Sigmoid colon (tissue), 7 donors: ENCODE data around the gene CDC25B. TPM values are rescaled to one million over a fixed set of nuclear protein-coding genes. Genes with fewer than 3 reads are reported as not detected.

Source experiments
- DNase-seq: peaks from one replicate; pipeline ENCODE4 v3.0.0-alpha.2; 2019
- H3K27ac ChIP-seq, 4 donors: fragments of 200-600 bp; sonication (generic); one replicate each; pipeline ENCODE4 v1.5.1; 2016 to 2019; ENCODE audit warnings: mild to moderate bottlenecking in 1 of 4
- H3K27me3 ChIP-seq, 3 donors: fragments of 200-600 bp; sonication (generic); one replicate each; pipeline ENCODE4 v1.5.1; 2019; ENCODE audit warnings: mild to moderate bottlenecking in 1 of 3
- H3K36me3 ChIP-seq, 4 donors: fragments of 200-600 bp; sonication (generic); one replicate each; pipeline ENCODE4 v1.5.1; 2016 to 2019
- H3K4me1 ChIP-seq, 4 donors: fragments of 200-600 bp; sonication (generic); one replicate each; pipeline ENCODE4 v1.5.1; 2017 to 2019
- H3K4me3 ChIP-seq, 4 donors: fragments of 200-600 bp; sonication (generic); one replicate each; pipeline ENCODE4 v1.5.1; 2017 to 2019; ENCODE audit warnings: mild to moderate bottlenecking in 2 of 4, moderate library complexity in 1 of 4
- H3K9me3 ChIP-seq, 4 donors: fragments of 200-600 bp in 3 of 4; sonication (generic) in 3 of 4; one replicate each; pipeline versions ENCODE4 v1.5.1 to v1.6.1; 2013 to 2019
- EP300 ChIP-seq, 4 donors: sonication (generic); formaldehyde crosslinking; IDR thresholded peaks; one replicate each; pipeline ENCODE4 v1.6.1; 2017; ENCODE audit warnings: antibody characterized with exemption in 4 of 4
- POLR2A ChIP-seq, 2 donors: fragments of 450-650 bp; IDR thresholded peaks; one replicate each; pipeline ENCODE4 v1.6.1; 2016; ENCODE audit warnings: antibody characterized with exemption in 2 of 2, mild to moderate bottlenecking in 2 of 2, moderate library complexity in 2 of 2
- POLR2AphosphoS5 ChIP-seq, 4 donors: sonication (generic); formaldehyde crosslinking; IDR thresholded peaks; one replicate each; pipeline ENCODE4 v1.6.1; 2017; ENCODE audit warnings: antibody characterized with exemption in 4 of 4
- WGBS, 2 donors: extraction: QIAGEN DNeasy Blood & Tissue Kit; methylation state at CpG; one replicate each; pipeline ENCODE4 v1.1.7; 2013; 5-methylcytosine and 5-hydroxymethylcytosine counted together
- intact Hi-C: fragments of 100-400 bp; cut with DNase I; formaldehyde crosslinking; loops from one replicate; pipeline ENCODE4 v1.15.1; 2023
- polyA plus RNA-seq, 3 donors: library from polyadenylated mRNA; stranded (reverse); fragments of 200-250 nt; gene quantifications; one replicate each; pipeline ENCODE4 v1.2.3, GENCODE V29; 2013
- total RNA-seq, 4 donors: library from RNA; depleted of rRNA; stranded (reverse); fragments of >200 nt; gene quantifications; one replicate each; pipeline ENCODE4 v1.1.0, GENCODE V29; 2016
- TF ChIP-seq, protein P1 (sequence below), 4 experiments: fragments of 450-650 bp in 3 of 4; fragments of 200-600 bp in 1 of 4; IDR thresholded peaks; one replicate each; pipeline ENCODE4 v1.5.1; 2016 to 2019; ENCODE audit warnings: antibody characterized with exemption in 4 of 4, mild to moderate bottlenecking in 3 of 4, moderate library complexity in 2 of 4
- donor health status: healthy with polysubstance abuse.
- donor health status: Bipolar disorder and iron deficiency.
- donor health status: healthy.

Gene CDC25B
- total and polyA plus RNA-seq, 7 donors = 12.5 to 65.8 (median 21.8) TPM

DNA sequence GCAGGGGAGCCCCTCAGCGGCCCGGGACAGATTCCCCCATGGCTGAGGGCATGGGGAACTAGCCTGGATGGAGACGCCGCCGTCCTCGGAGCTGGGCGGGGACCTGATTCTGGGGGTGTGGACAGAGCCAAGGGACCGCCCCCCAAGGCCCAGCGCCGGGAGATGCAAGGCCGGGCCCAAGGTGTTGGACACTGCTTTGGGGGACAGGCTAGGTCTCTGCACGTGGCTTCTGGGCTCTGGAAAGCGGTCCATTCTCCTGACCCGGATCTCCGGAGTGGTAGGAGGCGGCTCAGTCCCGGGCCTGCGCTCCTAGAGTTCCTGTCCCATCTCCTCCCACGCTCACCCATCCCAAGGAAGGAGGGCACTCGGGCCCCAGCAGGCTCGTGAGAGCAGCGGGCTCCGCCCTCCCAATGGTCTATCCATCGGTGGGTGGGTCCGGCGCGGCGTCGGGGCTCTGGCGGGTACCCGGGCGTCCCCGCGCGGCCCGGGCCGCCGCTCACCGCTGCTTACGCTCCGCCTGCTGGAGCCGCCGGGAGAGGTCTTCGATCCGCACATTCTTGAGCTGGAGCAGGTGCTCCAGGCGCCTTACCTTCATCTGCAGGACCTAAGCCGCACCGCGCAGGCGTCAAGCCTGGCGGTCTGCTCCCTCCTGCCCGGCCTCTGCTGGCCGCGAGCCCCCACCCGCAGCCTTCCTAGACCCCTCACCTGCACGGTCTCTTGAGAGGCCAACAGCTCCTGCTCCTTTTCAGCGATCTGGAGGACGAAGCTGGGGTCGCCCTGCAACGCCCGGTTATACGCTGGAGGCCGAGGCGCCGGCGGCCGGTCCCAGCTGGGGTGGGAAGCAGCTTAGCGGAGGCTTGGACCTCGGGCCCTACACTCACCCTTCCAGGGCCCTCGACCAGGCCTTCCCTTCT is 18.1 kb upstream of the CDC25B start:
- 2% methylated on average over 70 of the region's 70 CpGs for WGBS, 2 donors
- peak; percentile 90 for DNase-seq

DNA sequence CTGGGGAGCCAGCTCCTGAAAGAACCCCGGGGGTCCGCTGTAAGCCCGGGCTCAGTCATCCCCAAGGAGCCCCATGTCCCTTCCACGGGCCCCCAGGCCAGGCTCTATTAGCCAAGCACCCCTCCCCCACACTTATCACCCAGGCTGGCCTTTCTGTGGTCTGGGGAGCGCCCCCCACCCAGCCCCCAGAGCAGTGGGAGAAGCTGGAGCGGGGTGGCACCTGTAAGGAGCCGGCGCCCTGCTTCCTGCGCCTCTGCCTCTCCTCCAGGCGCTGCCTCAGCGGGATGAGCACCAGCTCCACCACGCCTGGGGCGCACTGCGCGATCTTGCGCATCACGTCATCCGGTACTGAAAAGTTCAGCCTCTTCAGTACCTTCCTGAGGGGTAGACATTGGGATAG is 17.1 kb upstream of the CDC25B start:
- no peak for DNase-seq
- TF ChIP-seq, protein P1, sequence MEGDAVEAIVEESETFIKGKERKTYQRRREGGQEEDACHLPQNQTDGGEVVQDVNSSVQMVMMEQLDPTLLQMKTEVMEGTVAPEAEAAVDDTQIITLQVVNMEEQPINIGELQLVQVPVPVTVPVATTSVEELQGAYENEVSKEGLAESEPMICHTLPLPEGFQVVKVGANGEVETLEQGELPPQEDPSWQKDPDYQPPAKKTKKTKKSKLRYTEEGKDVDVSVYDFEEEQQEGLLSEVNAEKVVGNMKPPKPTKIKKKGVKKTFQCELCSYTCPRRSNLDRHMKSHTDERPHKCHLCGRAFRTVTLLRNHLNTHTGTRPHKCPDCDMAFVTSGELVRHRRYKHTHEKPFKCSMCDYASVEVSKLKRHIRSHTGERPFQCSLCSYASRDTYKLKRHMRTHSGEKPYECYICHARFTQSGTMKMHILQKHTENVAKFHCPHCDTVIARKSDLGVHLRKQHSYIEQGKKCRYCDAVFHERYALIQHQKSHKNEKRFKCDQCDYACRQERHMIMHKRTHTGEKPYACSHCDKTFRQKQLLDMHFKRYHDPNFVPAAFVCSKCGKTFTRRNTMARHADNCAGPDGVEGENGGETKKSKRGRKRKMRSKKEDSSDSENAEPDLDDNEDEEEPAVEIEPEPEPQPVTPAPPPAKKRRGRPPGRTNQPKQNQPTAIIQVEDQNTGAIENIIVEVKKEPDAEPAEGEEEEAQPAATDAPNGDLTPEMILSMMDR (IDR thresholded peaks at IDR 0.05) = no peak
- no peak for TF ChIP-seq POLR2AphosphoS5 (IDR thresholded peaks at IDR 0.05)
- no peak for TF ChIP-seq EP300 (IDR thresholded peaks at IDR 0.05)
- no peak for TF ChIP-seq POLR2A (IDR thresholded peaks at IDR 0.05)
- intact Hi-C loops = no loop called here

More for the DNA sequence above, 18.1 kb upstream of the CDC25B start:
- TF ChIP-seq EP300 (IDR thresholded peaks at IDR 0.05) = no peak
- no peak for TF ChIP-seq POLR2AphosphoS5 (IDR thresholded peaks at IDR 0.05)
- TF ChIP-seq POLR2A (IDR thresholded peaks at IDR 0.05) = no peak
- TF ChIP-seq, protein P1 (IDR thresholded peaks at IDR 0.05) = no peak
- intact Hi-C loops = no loop called here
- Histone ChIP-seq H3K27ac (peak overlapping the region; percentile 24 to 54 (median 48)), H3K9me3 (no peaks in the 10 kb centered on the region), H3K4me1 (peaks cover 0 to 36% (median 24%) of the 10 kb centered on the region in 4 donors), H3K4me3 (peak overlapping the region; percentile 36 to 59 (median 48)), H3K36me3 (no peaks in the 10 kb centered on the region), H3K27me3 (no peaks in the 10 kb centered on the region)

DNA sequence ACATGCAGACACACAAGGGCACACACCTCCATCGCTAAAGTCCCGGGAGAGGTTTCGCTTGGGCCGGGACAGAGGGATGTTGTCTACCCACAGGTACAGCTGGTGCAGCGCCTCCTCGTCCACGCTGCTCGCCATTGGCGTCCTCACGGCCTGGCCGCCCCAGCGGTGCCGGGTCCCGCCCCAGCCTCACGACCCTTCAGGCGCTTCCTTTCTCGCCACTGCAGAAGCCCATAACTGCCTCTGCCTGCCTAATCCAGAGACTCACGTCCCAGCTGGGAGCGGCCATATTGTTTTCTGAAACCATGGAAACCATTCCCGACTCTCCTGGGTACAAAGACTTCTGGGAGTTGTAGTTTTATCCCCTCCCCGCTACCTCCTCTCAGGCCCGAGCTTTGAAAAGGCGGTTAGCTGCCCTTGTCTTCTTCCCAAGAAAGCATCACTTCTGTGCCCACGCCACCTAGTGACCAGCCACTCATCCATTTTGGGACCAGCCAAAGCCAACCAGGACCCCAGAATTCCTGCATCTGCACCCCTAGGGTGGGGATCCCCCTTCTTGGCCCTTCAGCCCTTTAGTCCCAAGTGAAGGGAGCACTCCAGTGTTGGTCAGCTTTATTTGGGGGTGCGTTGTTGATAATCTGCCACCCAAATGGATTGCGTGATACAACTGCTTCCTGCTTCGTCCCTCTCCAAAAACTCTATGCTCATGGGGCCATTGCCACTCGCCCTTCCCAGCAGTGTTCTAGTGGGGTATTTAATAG is 14.8 kb upstream of the CDC25B start, which contains the start of gene SPEF1:
Gene SPEF1 (minus strand): TSS at position 296 of the 758 bp plus-strand sequence. CDS start 161 bp downstream, at position 135.
- intact Hi-C loops = loop anchor here (1.0 to 10.0 kb wide), 3 partner anchors 28 to 233 kb away; partner anchors contain the start of gene RNF24
- 14 to 18% methylated on average over 28 of the region's 28 CpGs for WGBS, 2 donors
- TF ChIP-seq POLR2A (IDR thresholded peaks at IDR 0.05) = no peak
- TF ChIP-seq POLR2AphosphoS5 (IDR thresholded peaks at IDR 0.05) = peak in 1 of 4 donors; percentile 26
- no peak for TF ChIP-seq EP300 (IDR thresholded peaks at IDR 0.05)
- TF ChIP-seq, protein P1 (IDR thresholded peaks at IDR 0.05) = peak in 2 of 4 experiments; percentile 27 to 52
- Histone ChIP-seq H3K36me3 (peaks cover 0 to 7% (median 0%) of the 10 kb centered on the region in 4 donors), H3K4me3 (peak within 1 kb of the TSS in 3 of 4 donors; percentile 30 to 43 (median 41)), H3K27ac (peak within 1 kb of the TSS; percentile 43 to 65 (median 60)), H3K27me3 (no peaks in the 10 kb centered on the region), H3K4me1 (peaks cover 0 to 64% (median 51%) of the 10 kb centered on the region in 4 donors), H3K9me3 (no peaks in the 10 kb centered on the region)
- peak; percentile 92 for DNase-seq

More for the DNA sequence above, 17.1 kb upstream of the CDC25B start:
- 33 to 42% methylated on average over 18 of the region's 18 CpGs for WGBS, 2 donors
- H3K4me1 ChIP-seq = peaks cover 0 to 46% (median 30%) of the 10 kb centered on the region in 4 donors
- no peak overlapping the region for H3K4me3 ChIP-seq
- no peak overlapping the region for H3K27ac ChIP-seq
- no peaks in the 10 kb centered on the region for H3K36me3 ChIP-seq
- no peaks in the 10 kb centered on the region for H3K9me3 ChIP-seq
- H3K27me3 ChIP-seq = no peaks in the 10 kb centered on the region

GRCh38 chr20:3782597-3782996 is 13.5 kb upstream of the CDC25B start:
- Histone ChIP-seq H3K4me1 (peaks cover 0 to 67% (median 53%) of the 10 kb centered on the region in 4 donors), H3K27me3 (no peaks in the 10 kb centered on the region), H3K36me3 (peaks cover 0 to 7% (median 0%) of the 10 kb centered on the region in 4 donors), H3K4me3 (no peak overlapping the region), H3K9me3 (no peaks in the 10 kb centered on the region), H3K27ac (no peak overlapping the region)
- no peak for DNase-seq
- intact Hi-C loops = loop anchor here (5.0 to 10.0 kb wide), 2 partner anchors 65 to 232 kb away; partner anchors contain the start of gene RNF24
- no peak for TF ChIP-seq POLR2AphosphoS5 (IDR thresholded peaks at IDR 0.05)
- no peak for TF ChIP-seq POLR2A (IDR thresholded peaks at IDR 0.05)
- TF ChIP-seq, protein P1 (IDR thresholded peaks at IDR 0.05) = no peak
- no peak for TF ChIP-seq EP300 (IDR thresholded peaks at IDR 0.05)
- WGBS, 2 donors = 90 to 91% methylated on average over 6 of the region's 6 CpGs
